A673 (cell line): ENCODE results near the gene GJA5.

ENCODE experiments used
- EZH2 ChIP-seq: fragments of 200-600 bp; sonication (generic); IDR thresholded peaks from 2 replicates; pipeline ENCODE4 v1.6.1; 2017; ENCODE audit warnings: borderline replicate concordance, low read depth, mild to moderate bottlenecking, mixed read lengths, antibody characterized with exemption, low read length; ENCODE audit not compliant: poor library complexity, severe bottlenecking
- TF ChIP-seq, protein P1 (sequence below): fragments of 300-800, 200-600 bp; sonication (generic); conservative IDR thresholded peaks from 2 replicates; pipeline ENCODE4 v1.5.1; 2017; ENCODE audit warnings: low read depth, mild to moderate bottlenecking, antibody characterized with exemption, low read length, moderate library complexity, mixed read lengths

DNA sequence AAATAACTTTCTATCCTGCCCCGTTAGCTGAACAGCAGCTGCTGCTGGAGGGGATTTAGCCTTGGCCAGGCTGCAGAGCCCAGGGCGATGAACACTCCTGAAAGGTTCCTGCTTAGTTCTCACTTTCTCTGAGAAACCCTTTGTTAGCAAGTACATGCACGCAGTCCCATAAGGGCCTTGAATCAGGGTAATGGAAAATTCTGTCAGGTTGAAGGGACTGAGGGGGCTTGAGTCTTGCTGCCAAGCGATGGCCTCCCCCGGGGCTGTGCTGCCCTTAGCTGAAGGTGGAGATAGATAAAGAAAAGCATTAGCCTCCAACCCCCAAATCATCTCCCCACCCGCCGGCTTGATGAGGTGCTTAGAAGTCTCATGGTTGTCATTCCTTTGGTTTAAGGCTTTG lies 7.9 kb downstream of the GJA5 start:
- TF ChIP-seq, protein P1, sequence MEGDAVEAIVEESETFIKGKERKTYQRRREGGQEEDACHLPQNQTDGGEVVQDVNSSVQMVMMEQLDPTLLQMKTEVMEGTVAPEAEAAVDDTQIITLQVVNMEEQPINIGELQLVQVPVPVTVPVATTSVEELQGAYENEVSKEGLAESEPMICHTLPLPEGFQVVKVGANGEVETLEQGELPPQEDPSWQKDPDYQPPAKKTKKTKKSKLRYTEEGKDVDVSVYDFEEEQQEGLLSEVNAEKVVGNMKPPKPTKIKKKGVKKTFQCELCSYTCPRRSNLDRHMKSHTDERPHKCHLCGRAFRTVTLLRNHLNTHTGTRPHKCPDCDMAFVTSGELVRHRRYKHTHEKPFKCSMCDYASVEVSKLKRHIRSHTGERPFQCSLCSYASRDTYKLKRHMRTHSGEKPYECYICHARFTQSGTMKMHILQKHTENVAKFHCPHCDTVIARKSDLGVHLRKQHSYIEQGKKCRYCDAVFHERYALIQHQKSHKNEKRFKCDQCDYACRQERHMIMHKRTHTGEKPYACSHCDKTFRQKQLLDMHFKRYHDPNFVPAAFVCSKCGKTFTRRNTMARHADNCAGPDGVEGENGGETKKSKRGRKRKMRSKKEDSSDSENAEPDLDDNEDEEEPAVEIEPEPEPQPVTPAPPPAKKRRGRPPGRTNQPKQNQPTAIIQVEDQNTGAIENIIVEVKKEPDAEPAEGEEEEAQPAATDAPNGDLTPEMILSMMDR = no peak
- no peak for TF ChIP-seq EZH2
